ENCODE data around the gene TRIM16.
"Not testable (repeated sequence)": the region's sequence is repeated elsewhere in the genome, so short reads cannot be mapped to it uniquely, and the experiment has no call there.

DNA sequence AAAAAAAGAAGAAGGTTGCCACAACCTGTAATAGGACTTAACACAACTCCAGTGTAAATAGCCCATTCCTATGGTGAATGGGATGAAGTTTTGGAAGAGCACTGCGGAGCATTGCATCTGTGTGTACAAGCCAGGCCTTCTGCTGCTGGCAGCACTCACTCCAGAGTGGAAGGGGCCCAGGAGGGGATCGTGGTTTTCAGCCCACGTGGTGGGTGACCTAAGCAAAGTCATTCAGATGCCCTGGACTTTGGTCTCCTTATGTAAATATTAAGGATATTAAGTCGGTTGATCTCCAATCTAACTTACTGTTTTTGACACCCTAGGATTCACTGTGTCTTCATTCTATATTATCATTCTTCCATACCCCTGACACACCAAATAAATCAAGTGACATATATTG, 67.3 kb downstream of the TRIM16 start:
- not testable (repeated sequence) for TF ChIP-seq EZH2 (IDR thresholded peaks at IDR 0.05); FOXP2 (optimal IDR thresholded peaks at IDR 0.05; ENCODE audit: control extremely low read depth, extremely low read length, insufficient read depth); POLR2AphosphoS5 (IDR thresholded peaks at IDR 0.05; ENCODE audit: borderline replicate concordance, low read depth, low read length)

All from SK-N-MC (cell line).